ENCODE results near the gene ADAMTS18. TPM values are rescaled to one million over a fixed set of nuclear protein-coding genes. Genes with fewer than 3 reads are reported as not detected.

ADAMTS18 gene
- total RNA-seq, 2 experiments from 2014 or later = not detected

DNA sequence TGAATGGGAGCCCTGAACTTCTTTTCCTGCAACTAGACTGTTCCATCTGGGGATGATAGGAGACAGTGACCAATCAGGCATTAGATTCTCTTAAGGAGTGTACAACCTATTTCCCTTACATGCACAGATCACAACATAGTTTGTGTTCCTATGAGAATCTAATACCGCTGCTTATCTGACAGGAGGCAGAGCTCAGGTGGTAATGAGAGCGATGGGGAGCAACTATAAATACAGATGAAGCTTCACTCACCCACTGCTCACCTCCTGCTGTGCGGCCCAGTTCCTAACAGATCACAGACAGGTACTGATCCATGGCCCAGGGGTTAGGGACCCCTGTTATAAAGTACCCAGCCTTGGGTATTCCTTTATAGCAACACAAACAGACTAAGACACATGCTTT is 17.4 kb upstream of the ADAMTS18 start:
- H3K36me3 Mint-ChIP-seq (ENCODE audit: low read depth) = no peaks in the 10 kb centered on the region
- H3K9me3 Mint-ChIP-seq (ENCODE audit: insufficient read depth) = no peaks in the 10 kb centered on the region
- ChIA-PET POLR2A (no interaction called here), CTCF (no interaction called here)
- H3K27me3 Mint-ChIP-seq (ENCODE audit: low read depth) = no peaks in the 10 kb centered on the region
- H3K4me3 Mint-ChIP-seq = no peak overlapping the region
- DNase-seq (no peak), ATAC-seq (no peak)
- no peak overlapping the region for H3K27ac Mint-ChIP-seq
- no peaks in the 10 kb centered on the region for H3K4me1 Mint-ChIP-seq (ENCODE audit: low read depth)

DNA sequence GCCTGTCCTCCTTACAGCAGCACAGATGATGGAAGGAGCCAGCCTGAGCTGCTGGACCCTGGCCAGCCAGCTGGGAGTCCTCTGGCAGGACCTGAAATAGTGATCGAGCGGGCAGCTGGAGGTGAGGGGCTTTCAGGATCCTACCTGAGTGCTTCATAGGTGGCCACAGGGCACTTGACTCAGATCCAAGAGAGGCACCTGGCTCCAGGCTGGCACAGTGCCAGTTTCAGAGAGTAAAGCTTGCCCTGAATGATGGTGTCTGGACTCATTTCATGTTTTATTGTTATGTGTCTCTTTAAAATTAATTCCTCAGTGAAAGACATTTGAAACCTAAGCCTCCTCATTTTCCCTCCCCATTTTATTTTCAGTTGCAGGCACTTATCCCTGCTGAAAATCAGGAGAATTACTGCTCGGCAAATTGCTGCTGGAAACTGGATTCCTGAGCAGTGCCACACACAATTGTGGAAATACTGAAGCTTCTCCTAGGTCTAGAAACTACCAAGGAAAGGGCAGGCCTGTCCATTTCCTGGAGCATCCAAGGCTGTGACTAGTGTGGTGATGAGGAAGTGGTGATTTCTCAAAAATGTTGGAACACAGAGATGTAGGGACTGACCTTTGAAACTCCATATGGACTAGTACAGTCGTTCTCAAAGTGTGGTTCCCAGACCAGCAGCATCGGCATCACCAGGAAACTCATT is 16.1 kb upstream of the ADAMTS18 start:
- DNase-seq (no peak), ATAC-seq (no peak)
- H3K27me3 Mint-ChIP-seq (ENCODE audit: low read depth) = no peaks in the 10 kb centered on the region
- ChIA-PET POLR2A (no interaction called here), CTCF (no interaction called here)
- H3K9me3 Mint-ChIP-seq (ENCODE audit: insufficient read depth) = no peaks in the 10 kb centered on the region
- H3K4me1 Mint-ChIP-seq (ENCODE audit: low read depth) = no peaks in the 10 kb centered on the region
- H3K36me3 Mint-ChIP-seq (ENCODE audit: low read depth) = no peaks in the 10 kb centered on the region
- H3K27ac Mint-ChIP-seq = no peak overlapping the region
- no peak overlapping the region for H3K4me3 Mint-ChIP-seq

DNA sequence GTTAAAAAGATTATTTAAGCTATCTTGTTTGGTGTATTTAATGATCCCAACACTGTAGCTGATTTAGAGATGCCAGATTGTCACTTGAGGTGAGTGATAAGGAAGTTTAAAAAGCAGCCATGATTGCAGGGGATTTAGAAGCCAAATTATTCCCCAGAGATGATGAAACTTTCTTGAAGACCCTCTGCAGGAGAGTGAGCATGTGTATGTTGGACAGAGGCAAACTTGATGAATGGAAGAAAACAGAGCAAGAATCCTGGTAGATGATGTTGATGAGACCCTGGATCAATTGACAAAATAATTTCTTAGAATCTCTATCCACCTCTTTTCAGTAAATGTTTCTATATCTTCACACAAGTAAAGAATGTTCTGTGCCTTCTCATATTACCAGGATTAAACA is 14.4 kb upstream of the ADAMTS18 start:
- no peak overlapping the region for H3K4me3 Mint-ChIP-seq
- CTCF ChIA-PET = no interaction called here
- no peak for DNase-seq

DNA sequence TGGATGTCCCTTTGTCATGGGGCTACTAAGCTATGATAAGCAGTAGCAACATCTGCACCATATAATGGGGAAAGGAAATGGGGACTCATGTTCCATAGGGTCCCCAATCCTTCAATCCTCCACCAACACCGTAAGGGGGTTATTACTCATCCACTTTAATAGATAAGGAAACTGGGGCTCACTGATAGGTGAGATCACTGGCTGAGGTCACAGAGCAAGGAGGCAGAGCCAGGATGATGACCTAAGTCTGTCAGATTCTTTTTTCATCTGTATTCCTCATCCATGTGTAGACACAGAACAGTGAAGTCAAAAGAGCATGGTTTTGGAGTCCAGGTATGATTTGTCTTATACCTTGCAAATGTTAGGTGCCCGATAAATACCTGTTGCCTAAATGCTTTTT is 10.5 kb upstream of the ADAMTS18 start:
- H3K27ac Mint-ChIP-seq = no peak overlapping the region
- ChIA-PET CTCF (no interaction called here), POLR2A (no interaction called here)

More for the DNA sequence above, 14.4 kb upstream of the ADAMTS18 start:
- Mint-ChIP-seq H3K9me3 (ENCODE audit: insufficient read depth) (no peaks in the 10 kb centered on the region), H3K36me3 (ENCODE audit: low read depth) (no peaks in the 10 kb centered on the region), H3K4me1 (ENCODE audit: low read depth) (no peaks in the 10 kb centered on the region), H3K27ac (no peak overlapping the region), H3K27me3 (ENCODE audit: low read depth) (no peaks in the 10 kb centered on the region)
- POLR2A ChIA-PET = no interaction called here
- no peak for ATAC-seq

DNA sequence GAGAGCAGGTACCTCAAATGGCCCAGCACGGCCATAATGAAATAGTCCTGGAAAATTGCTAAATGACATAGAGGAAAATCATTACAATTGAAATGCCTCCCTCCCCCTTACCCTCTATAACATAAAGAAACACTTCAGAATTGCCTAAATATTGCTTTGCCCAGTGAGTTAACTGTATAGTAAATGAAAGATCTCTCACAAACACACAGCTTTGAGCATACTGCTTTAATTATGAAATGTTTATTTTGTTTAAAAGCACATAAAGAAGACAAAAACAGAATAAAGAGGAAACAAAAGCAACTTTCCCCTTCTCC is 9.3 kb upstream of the ADAMTS18 start:
- H3K4me1 Mint-ChIP-seq (ENCODE audit: low read depth) = no peaks in the 10 kb centered on the region
- ChIA-PET POLR2A (no interaction called here), CTCF (no interaction called here)
- DNase-seq (no peak), ATAC-seq (no peak)
- H3K36me3 Mint-ChIP-seq (ENCODE audit: low read depth) = no peaks in the 10 kb centered on the region
- H3K4me3 Mint-ChIP-seq = no peak overlapping the region
- H3K27me3 Mint-ChIP-seq (ENCODE audit: low read depth) = peaks cover 4% of the 10 kb centered on the region
- no peaks in the 10 kb centered on the region for H3K9me3 Mint-ChIP-seq (ENCODE audit: insufficient read depth)
- no peak overlapping the region for H3K27ac Mint-ChIP-seq

More for the DNA sequence above, 10.5 kb upstream of the ADAMTS18 start:
- DNase-seq (no peak), ATAC-seq (no peak)
- Mint-ChIP-seq H3K9me3 (ENCODE audit: insufficient read depth) (no peaks in the 10 kb centered on the region), H3K27me3 (ENCODE audit: low read depth) (peaks cover under 1% of the 10 kb centered on the region), H3K4me3 (no peak overlapping the region), H3K4me1 (ENCODE audit: low read depth) (no peaks in the 10 kb centered on the region), H3K36me3 (ENCODE audit: low read depth) (no peaks in the 10 kb centered on the region)

DNA sequence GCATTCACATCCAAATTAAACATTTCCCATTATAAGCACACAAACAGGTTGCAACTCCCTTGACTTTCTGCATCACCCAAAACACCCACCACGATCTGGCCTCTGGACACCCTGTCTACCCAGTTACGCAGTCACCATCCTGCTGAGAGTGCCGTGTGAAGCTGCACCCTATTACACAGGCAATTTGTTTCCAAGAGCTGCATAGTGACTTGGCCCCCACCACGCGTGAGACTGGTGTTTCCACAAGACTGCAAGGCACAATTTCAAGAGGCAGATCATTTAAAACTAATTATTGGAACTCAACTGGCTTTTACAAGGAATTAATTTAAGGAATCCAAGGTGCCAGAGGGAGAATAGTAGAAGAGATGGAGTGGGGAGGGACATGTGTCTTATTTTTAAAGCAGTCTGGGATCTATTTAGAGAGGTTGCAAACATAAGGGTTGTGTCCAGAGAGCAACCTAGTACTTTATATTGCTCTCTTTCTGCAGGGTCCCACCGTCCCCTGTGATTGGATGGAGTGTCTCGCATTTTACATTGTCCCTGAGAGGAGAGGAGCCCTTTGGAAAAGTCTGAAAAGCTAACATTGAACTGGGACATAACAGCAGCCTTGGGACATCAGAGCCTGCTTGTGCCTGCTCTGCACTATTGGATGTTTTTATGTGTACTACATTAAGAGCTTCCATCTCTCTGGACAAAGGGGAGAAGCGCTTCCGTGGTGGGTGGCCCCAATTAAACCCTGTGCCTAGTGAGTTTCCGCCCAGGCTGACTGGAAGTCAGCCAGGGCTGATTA is 8.7 kb upstream of the ADAMTS18 start:
- no peak overlapping the region for H3K27ac Mint-ChIP-seq
- H3K9me3 Mint-ChIP-seq (ENCODE audit: insufficient read depth) = no peaks in the 10 kb centered on the region
- ATAC-seq (no peak), DNase-seq (no peak)
- no peak overlapping the region for H3K4me3 Mint-ChIP-seq
- H3K4me1 Mint-ChIP-seq (ENCODE audit: low read depth) = no peaks in the 10 kb centered on the region
- ChIA-PET POLR2A (no interaction called here), CTCF (no interaction called here)
- H3K27me3 Mint-ChIP-seq (ENCODE audit: low read depth) = peaks cover 4% of the 10 kb centered on the region
- H3K36me3 Mint-ChIP-seq (ENCODE audit: low read depth) = no peaks in the 10 kb centered on the region

DNA sequence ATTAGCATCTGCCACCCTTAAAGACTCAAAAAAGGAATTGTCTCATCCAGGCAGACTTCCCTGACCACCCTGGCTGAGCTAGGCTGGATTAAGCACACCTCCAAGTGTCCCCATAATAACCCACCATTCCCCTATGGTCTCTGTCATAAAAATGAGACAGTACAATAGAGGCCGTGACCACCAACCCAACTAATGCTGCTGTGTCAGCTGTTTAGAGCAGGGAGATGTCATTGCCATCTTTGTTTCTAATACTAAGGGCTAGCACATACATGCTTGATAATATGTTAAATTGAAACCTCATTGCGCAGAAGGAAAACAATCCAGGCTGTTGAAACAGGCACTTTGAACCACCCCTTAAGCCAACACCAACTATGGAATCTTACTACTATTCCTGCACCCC is 7.2 kb upstream of the ADAMTS18 start:
- DNase-seq (no peak), ATAC-seq (no peak)
- Mint-ChIP-seq H3K4me3 (no peak overlapping the region), H3K4me1 (ENCODE audit: low read depth) (no peaks in the 10 kb centered on the region), H3K27me3 (ENCODE audit: low read depth) (peaks cover 4% of the 10 kb centered on the region), H3K9me3 (ENCODE audit: insufficient read depth) (no peaks in the 10 kb centered on the region), H3K27ac (no peak overlapping the region), H3K36me3 (ENCODE audit: low read depth) (no peaks in the 10 kb centered on the region)
- CTCF ChIA-PET = no interaction called here
- POLR2A ChIA-PET = no interaction called here

DNA sequence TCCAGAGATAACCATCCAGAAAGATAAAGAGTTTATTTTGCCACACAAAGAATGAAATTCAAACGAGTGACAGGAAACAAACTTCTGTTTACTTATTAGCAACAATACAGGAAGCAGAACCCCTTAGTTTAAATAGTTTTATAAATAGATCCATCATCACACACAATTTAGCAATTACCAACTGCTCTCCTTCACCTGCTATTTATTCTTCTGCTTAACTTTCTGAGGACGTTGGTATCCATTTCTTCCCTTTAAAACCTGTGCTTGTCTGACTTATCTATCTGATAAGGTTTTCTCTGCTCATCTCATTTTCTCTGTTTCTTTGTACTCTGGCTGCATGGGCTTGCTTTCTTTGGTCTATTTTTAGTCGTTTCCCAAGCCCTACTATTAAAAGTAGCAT is 4.3 kb upstream of the ADAMTS18 start:
- Mint-ChIP-seq H3K4me1 (ENCODE audit: low read depth) (no peaks in the 10 kb centered on the region), H3K9me3 (ENCODE audit: insufficient read depth) (no peaks in the 10 kb centered on the region), H3K4me3 (no peak overlapping the region), H3K27me3 (ENCODE audit: low read depth) (peaks cover 21% of the 10 kb centered on the region), H3K36me3 (ENCODE audit: low read depth) (no peaks in the 10 kb centered on the region), H3K27ac (no peak overlapping the region)
- DNase-seq = no peak
- CTCF ChIA-PET = no interaction called here
- ATAC-seq = no peak
- POLR2A ChIA-PET = no interaction called here

DNA sequence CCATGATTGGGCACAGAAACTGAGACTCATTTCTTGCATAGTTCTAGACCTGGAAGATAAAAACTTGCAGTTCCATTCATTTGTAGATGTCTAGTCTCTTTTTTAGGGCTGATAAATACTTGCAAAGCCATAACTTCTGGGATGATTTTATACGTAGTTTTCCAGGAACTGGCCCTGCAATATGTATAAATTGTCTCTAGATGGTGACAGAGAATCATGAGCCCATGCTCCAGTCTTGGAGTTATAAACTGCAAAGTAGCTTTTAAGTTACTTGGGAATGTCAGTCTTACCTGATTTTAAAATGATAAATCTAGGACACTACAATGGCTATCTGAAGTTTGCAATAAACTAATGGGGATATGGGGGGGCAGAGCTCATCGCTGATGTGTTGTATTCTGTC is 3.0 kb upstream of the ADAMTS18 start:
- no peak overlapping the region for H3K27ac Mint-ChIP-seq

DNA sequence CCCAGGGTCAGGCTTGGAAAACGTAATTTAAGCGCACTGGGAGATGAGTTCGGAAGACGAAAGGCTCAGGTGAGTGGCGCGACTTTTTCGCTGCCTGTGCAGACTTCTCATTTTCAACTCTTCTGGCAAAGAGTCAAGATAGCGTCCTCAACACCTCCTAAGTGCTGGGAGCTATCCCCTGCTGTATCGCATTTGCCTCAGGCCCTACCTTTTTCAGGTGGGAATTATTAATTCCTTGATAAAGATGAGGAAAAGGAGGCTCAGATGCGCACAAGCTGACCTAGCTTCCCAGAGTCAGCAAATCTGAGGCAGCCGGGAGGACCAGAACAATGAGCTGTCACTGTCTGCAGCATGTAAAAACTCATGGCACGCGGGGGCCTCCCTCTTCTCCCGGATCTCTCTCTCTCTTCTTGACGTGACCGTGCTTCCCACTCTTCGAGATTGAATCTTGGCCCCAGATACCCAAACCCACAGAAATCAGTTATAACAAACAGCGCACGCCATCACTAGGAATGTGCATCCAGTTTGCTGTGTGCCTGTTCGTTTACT is 512 bp upstream of the ADAMTS18 start:
- H3K27ac Mint-ChIP-seq = no peak overlapping the region
- H3K36me3 Mint-ChIP-seq (ENCODE audit: low read depth) = no peaks in the 10 kb centered on the region
- H3K4me1 Mint-ChIP-seq (ENCODE audit: low read depth) = no peaks in the 10 kb centered on the region
- DNase-seq (no peak), ATAC-seq (no peak)
- H3K27me3 Mint-ChIP-seq (ENCODE audit: low read depth) = peaks cover 41% of the 10 kb centered on the region
- H3K4me3 Mint-ChIP-seq = no peak overlapping the region
- POLR2A ChIA-PET = interaction anchor here (0.6 kb wide), 1 partner anchor 200 kb away, joined by 4 read pairs; no protein-coding TSS in a partner anchor
- CTCF ChIA-PET = interaction anchor here (0.7 to 0.9 kb wide), 2 partner anchors 22 to 62 kb away, joined by 3 to 4 read pairs; no protein-coding TSS in a partner anchor
- no peaks in the 10 kb centered on the region for H3K9me3 Mint-ChIP-seq (ENCODE audit: insufficient read depth)

More for the DNA sequence above, 3.0 kb upstream of the ADAMTS18 start:
- CTCF ChIA-PET = no interaction called here
- no peak for ATAC-seq
- no peaks in the 10 kb centered on the region for H3K4me1 Mint-ChIP-seq (ENCODE audit: low read depth)
- POLR2A ChIA-PET = no interaction called here
- H3K4me3 Mint-ChIP-seq = no peak overlapping the region
- H3K36me3 Mint-ChIP-seq (ENCODE audit: low read depth) = no peaks in the 10 kb centered on the region
- DNase-seq = no peak
- peaks cover 34% of the 10 kb centered on the region for H3K27me3 Mint-ChIP-seq (ENCODE audit: low read depth)
- H3K9me3 Mint-ChIP-seq (ENCODE audit: insufficient read depth) = no peaks in the 10 kb centered on the region

DNA sequence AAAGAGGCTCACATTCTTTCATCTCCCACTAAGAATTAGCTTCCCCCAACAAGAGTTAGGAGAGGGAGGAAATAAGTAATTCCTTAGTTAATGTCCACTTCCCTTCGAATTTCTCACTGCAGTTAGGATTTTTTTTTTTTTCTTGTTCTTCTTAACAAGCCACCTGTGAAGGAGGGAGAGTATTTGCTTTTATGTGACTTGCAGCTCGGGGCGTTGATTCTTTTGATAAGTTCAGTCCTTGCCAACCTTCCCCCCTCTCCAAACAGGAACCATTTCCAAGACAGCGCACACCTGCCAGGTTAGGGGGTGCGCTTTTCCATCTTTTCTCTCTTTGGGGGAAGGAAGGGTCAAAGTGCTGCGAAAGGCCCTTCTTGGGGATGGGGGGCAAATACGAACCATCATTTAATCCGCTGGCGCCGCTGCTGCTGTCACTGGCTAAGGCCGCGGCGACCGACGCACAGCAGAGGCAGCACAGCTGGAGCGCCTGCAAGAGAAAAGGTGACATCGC is 758 bp downstream of the ADAMTS18 start:
- POLR2A ChIA-PET = no interaction called here
- CTCF ChIA-PET = interaction anchor here (0.9 kb wide), 1 partner anchor 64 kb away, joined by 4 read pairs; no protein-coding TSS in a partner anchor
- H3K27me3 Mint-ChIP-seq (ENCODE audit: low read depth) = peaks cover 38% of the 10 kb centered on the region

DNA sequence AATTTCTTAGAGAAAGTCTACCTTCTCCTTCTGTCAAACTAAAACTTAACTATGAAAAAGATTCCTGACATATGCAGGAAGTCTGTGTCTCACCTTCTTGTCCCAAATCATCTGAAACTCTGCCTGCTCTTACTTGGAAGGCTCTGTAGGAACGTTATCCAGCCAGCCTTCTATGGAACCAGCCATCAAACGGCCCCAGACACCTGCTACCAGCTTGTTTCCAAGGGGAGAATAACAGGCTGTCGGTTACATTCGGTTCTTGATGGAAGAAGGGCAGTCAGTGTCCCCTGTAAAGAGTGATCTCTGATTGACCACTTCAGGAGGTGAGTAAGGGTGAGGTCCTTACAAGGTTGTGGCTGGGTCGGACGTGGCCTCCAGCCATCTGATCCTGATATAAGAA is 1.7 kb downstream of the ADAMTS18 start:
- ChIA-PET POLR2A (no interaction called here), CTCF (no interaction called here)
- Mint-ChIP-seq H3K4me1 (ENCODE audit: low read depth) (no peaks in the 10 kb centered on the region), H3K9me3 (ENCODE audit: insufficient read depth) (no peaks in the 10 kb centered on the region), H3K27me3 (ENCODE audit: low read depth) (peaks cover 38% of the 10 kb centered on the region), H3K27ac (no peak overlapping the region), H3K36me3 (ENCODE audit: low read depth) (no peaks in the 10 kb centered on the region), H3K4me3 (no peak overlapping the region)
- DNase-seq = no peak
- no peak for ATAC-seq

More for the DNA sequence above, 758 bp downstream of the ADAMTS18 start:
- DNase-seq = no peak
- no peaks in the 10 kb centered on the region for H3K4me1 Mint-ChIP-seq (ENCODE audit: low read depth)
- no peaks in the 10 kb centered on the region for H3K36me3 Mint-ChIP-seq (ENCODE audit: low read depth)
- H3K4me3 Mint-ChIP-seq = no peak overlapping the region
- no peak overlapping the region for H3K27ac Mint-ChIP-seq
- no peaks in the 10 kb centered on the region for H3K9me3 Mint-ChIP-seq (ENCODE audit: insufficient read depth)
- ATAC-seq = no peak
